ENCODE data around the gene CENPN.

CENPN gene

DNA sequence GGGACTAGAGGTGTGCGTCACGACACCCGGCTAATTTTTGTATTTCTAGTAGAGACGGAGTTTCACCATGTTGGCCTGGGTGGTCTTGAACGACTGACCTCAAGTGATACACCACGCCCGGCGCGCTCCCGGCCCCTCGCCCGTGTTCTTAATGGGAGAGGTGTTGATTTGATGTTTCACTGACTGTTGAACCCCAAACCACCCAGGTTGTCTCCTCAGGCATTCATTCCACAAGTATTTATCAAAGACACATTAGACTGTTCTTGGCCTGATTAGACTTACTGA, 1.4 kb downstream of the CENPN start:
- peak in 1 of 42 donors; percentile 24 for DNase-seq
- intact Hi-C loops (cut with DNase I), result loop anchor here (10.0 kb wide), 1 partner anchor 66 kb away; the partner anchor contains the start of gene C16orf46

GRCh38 chr16:81012974-81013373, 6.0 kb downstream of the CENPN start:
- intact Hi-C loops (cut with DNase I), result loop anchor here (10.0 kb wide), 1 partner anchor 182 kb away; no protein-coding TSS in a partner anchor
- no peak for DNase-seq

- DNase-seq, result no peak
- intact Hi-C loops (cut with DNase I), result loop anchor here (10.0 kb wide), 1 partner anchor 180 kb away; no protein-coding TSS in a partner anchor
Measured at GRCh38 chr16:81014672-81015071, 7.7 kb downstream of the CENPN start.

- DNase-seq, result peak in 41 of 42 donors; percentile 35 to 89 (median 73)
- intact Hi-C loops (cut with DNase I), result loop anchor here (10.0 kb wide), 1 partner anchor 176 kb away; no protein-coding TSS in a partner anchor
Measured at GRCh38 chr16:81018496-81018895, 11.5 kb downstream of the CENPN start.

GRCh38 chr16:81026429-81026828, 19.4 kb downstream of the CENPN start:
- DNase-seq, result no peak
- intact Hi-C loops (cut with DNase I), result no loop called here

DNA sequence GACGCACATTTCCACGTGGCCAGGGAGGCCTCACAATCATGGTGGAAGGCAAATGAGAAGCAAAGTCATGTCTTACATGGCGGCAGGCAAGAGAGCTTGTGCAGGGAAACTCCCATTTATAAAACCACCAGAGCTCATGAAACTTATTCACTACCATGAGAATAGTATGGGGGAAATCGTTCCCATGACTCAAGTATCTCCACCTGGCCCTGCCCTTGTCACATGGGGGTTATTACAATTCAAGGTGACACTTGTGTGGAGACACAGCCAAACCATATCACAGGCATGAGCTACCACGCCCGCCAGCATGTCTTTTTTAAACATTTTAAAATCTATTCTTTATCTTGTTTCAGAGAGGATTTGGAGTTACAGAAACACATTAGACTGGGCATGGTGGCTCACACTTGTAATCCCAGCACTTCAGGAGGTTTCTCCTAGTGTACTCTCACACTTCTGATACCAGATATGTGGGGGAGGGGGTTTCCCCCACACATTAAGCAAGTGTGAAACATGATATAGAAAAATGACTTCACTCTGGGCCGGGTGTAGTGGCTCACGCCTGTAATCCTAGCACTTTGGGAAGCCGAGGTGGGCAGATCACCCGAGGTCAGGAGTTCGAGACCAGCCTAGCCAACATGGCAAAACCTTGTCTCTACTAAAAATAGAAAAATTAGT, 23.1 kb downstream of the CENPN start:
- intact Hi-C loops (cut with DNase I), result no loop called here
- no peak for DNase-seq

DNA sequence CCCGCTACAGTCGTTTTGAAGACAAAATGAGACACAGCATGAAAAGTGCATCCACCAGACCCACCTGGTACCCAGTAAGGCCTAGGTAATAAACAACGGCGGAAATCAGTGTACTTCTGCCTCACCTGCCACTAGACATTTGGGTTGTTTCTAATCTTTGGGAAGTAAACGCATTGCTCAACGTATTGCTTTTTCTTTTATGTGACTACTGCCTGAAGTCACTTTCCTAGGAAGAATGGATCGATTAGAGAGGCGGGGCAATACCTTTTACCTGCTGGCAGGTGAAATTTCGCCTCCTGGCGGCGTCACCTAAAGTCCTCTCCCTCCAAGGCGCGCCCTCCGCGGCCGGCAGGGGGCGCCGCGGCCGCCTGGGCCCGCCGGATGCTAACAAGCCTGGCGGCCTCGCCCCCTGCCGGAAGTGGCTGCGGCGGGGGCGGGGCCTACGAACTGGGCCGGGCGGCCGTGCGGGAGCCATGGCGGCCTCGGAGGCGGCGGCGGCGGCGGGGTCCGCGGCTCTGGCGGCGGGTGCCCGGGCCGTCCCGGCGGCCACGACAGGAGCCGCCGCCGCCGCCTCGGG, 28.5 kb downstream of the CENPN start, which contains the start of gene ATMIN:
Gene ATMIN (plus strand): TSS at position 445 of the 577 bp plus-strand sequence. CDS start 29 bp downstream, at position 474.
- peak; percentile 32 to 92 (median 84) for DNase-seq
- intact Hi-C loops (cut with DNase I), result loop anchor here (5.0 kb wide), 1 partner anchor 42 kb away; the partner anchor contains the start of gene C16orf46

DNA sequence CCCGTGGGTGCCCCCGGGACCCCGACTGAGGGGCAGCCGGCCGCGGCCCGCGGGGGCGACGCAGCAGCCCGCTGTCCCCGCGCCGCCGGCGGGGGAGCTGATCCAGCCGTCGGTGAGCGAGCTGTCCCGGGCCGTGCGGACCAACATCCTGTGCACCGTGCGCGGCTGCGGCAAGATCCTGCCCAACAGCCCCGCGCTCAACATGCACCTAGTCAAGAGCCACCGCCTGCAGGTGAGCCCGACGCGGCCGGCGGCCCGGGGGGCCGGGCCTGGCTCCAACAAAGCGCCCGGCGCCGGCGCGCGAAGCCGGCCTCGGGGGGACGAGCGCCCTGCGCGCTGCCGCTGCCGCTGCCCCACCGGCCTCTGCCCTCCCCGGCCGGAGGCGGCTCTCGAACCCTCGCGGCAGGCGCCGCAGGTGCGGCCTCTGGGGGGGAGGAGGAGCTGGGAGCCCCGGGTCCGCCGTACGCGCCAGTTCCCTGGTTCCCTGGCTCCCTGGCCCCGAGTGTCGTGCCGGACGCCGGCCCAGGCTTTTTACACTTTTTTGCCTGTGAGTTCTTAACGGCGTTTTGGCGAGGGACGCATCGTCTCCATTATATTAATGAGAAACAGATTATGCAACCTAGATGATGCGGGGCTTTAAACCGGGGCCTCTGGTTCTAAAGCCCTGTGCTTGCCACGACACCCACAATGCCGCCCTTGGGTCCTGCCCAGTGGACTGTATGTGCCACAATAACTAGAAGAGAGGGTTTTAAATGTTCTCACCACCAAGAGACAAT, 29.1 kb downstream of the CENPN start:
- intact Hi-C loops (cut with DNase I), result loop anchor here (5.0 kb wide), 1 partner anchor 41 kb away; the partner anchor contains the start of gene C16orf46
- DNase-seq, result peak in 37 of 42 donors; percentile 7 to 73 (median 40)

- DNase-seq, result no peak
- intact Hi-C loops (cut with DNase I), result loop anchor here (5.0 kb wide), 1 partner anchor 40 kb away; the partner anchor contains the start of gene C16orf46
Measured at GRCh38 chr16:81036751-81037350, 29.8 kb downstream of the CENPN start.

- intact Hi-C loops (cut with DNase I), result no loop called here
- DNase-seq, result no peak
Measured at GRCh38 chr16:81040131-81040530, 33.1 kb downstream of the CENPN start.

- intact Hi-C loops (cut with DNase I), result no loop called here
Measured at GRCh38 chr16:81040842-81041241, 33.8 kb downstream of the CENPN start.

DNA sequence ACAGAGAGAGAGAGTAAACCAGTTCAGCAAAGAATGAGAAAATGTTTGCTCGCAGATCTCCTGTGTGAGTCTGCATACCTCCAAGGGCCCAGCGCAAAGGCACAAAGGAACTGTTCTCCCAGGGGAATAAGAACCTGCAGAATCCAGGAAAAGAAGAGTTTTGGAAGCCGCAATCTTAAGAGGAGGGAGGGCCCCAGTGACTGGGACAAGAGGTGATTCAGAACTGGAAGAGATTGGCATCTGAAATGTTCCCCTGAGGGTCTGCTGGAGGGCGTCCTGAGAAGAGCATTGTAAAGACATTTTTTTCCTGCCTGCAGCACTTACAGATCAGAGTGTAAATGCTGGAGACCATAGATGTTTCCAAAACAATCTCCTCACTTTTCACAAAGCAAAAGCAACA, 34.7 kb downstream of the CENPN start:
- intact Hi-C loops (cut with DNase I), result no loop called here
- DNase-seq, result no peak

More at GRCh38 chr16:81040842-81041241, 33.8 kb downstream of the CENPN start:
- no peak for DNase-seq

GRCh38 chr16:81042821-81043220, 35.8 kb downstream of the CENPN start:
- intact Hi-C loops (cut with DNase I), result no loop called here
- DNase-seq, result no peak

GRCh38 chr16:81053761-81054160, 46.7 kb downstream of the CENPN start:
- intact Hi-C loops (cut with DNase I), result no loop called here

GRCh38 chr16:81060576-81061306, 53.7 kb downstream of the CENPN start:
- DNase-seq, result no peak
- intact Hi-C loops (cut with DNase I), result no loop called here

More at GRCh38 chr16:81053761-81054160, 46.7 kb downstream of the CENPN start:
- no peak for DNase-seq

DNA sequence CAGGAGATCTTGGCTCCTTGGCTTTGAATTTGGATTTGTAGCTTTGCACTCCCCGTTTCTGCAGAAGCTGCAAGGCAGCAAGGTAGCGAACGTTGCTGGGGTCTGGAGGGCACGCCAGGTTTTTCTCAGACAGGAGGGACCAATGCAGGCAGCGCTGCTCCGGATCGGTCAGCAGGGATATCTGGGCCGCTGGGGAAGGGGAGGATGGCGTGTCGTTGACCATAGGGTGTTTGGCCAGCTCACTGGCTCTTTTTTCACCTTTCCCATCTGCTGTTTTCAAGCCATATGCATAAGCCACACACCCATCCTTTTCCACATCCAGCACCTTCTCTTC, 54.3 kb downstream of the CENPN start:
- intact Hi-C loops (cut with DNase I), result no loop called here
- DNase-seq, result no peak

GRCh38 chr16:81061871-81062608, 55.0 kb downstream of the CENPN start:
- intact Hi-C loops (cut with DNase I), result no loop called here
- DNase-seq, result no peak

DNA sequence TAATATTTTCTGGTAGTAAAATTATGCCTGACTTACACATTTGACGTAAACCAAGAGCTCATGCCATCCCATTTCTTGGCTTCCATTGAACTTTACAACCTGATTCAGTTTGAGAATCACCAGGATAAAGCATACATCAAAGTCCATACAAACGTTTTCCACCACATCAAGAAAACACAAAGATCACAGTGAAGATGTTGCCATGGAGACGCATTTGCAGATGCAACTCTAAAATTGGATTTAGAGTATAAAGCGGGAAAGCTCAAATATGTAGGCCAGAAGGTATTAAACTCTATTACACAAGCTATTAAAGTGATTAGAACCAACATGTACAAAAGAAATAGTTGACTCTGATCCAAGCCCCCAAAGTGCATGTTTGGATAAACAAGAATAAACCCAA, 59.7 kb downstream of the CENPN start:
- DNase-seq, result no peak

More for the DNA sequence above, 59.7 kb downstream of the CENPN start:
- intact Hi-C loops (cut with DNase I), result no loop called here

Measured in head of caudate nucleus (tissue), 42 donors.